ENCODE data around the gene ZC3H18.

DNA sequence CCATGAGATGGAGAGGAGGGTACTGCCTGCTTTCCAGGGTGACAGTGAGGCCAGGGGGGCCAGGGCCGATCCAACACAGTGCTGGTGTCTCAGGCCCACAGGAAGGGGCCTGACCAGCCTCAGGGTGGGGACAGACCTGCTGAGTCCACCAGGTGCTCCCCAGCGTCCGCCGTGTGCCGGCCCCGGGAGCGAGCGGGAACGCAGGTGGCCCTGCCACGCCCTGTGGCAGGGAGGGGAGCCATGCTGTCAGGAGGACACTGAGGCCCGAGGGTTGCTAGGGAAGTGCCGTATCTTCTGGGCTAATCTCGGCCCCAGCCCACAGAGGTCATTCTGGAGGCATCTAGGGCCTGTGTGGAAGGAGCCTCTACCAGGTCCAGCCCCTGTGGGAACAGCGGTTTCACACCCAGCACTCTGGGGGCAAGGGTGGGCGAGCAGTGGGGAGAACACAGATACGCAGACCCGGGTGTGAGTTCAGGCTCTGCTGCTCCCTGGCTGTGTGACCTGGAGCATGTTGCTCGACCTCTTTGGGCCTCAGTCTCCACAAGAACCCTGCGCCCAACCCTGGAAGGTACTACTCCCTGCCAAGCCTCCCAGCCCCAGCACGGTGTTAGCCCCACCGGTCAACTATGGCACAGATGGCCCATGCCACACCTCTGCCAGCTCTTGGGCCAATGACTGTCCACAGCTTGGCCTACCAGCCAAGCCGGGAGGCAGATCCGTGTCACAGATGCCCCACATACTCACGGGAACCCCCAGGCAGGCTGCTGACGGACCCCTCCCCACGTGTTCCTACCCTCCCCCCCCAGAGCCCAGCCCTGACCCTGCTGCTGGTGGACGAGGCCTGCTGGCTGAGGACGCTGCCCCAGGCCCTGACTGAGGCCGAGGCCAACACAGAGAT, 43.9 kb upstream of the ZC3H18 start:
- TF ChIP-seq, protein P1, sequence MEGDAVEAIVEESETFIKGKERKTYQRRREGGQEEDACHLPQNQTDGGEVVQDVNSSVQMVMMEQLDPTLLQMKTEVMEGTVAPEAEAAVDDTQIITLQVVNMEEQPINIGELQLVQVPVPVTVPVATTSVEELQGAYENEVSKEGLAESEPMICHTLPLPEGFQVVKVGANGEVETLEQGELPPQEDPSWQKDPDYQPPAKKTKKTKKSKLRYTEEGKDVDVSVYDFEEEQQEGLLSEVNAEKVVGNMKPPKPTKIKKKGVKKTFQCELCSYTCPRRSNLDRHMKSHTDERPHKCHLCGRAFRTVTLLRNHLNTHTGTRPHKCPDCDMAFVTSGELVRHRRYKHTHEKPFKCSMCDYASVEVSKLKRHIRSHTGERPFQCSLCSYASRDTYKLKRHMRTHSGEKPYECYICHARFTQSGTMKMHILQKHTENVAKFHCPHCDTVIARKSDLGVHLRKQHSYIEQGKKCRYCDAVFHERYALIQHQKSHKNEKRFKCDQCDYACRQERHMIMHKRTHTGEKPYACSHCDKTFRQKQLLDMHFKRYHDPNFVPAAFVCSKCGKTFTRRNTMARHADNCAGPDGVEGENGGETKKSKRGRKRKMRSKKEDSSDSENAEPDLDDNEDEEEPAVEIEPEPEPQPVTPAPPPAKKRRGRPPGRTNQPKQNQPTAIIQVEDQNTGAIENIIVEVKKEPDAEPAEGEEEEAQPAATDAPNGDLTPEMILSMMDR (IDR thresholded peaks at IDR 0.05; ENCODE audit: low read length), result no peak
- no peak for TF ChIP-seq EZH2 (optimal IDR thresholded peaks at IDR 0.05; ENCODE audit: low read depth, low read length)

All from MM.1S (cell line).